Uterus (tissue), 4 donors: ENCODE measurements around the gene PDE4D. TPM values are rescaled to one million over a fixed set of nuclear protein-coding genes. Genes with fewer than 3 reads are reported as not detected.

Experiments
- DNase-seq, 2 donors: peaks; one replicate each; pipeline ENCODE4 v3.0.0-alpha.2; 2019 to 2020
- H3K27ac ChIP-seq, 2 donors: fragments of 200-600 bp; sonication (generic); 1 replicate in 1 of 2; 2 replicates in 1 of 2; pipeline ENCODE4 v1.5.1; 2016 to 2018
- H3K27me3 ChIP-seq, 2 donors: fragments of 200-600 bp; sonication (generic); one replicate each; pipeline ENCODE4 v1.5.1; 2018 to 2019; ENCODE audit warnings: control low read depth in 1 of 2
- H3K36me3 ChIP-seq, 2 donors: fragments of 200-600 bp; sonication (generic); one replicate each; pipeline ENCODE4 v1.5.1; 2019; ENCODE audit warnings: control low read depth in 1 of 2
- H3K4me1 ChIP-seq, 2 donors: fragments of 200-600 bp; sonication (generic); one replicate each; pipeline ENCODE4 v1.5.1; 2018 to 2019; ENCODE audit warnings: control low read depth in 1 of 2
- H3K4me3 ChIP-seq, 2 donors: fragments of 200-600 bp; sonication (generic); 1 replicate in 1 of 2; 2 replicates in 1 of 2; pipeline ENCODE4 v1.5.1; 2018 to 2019; ENCODE audit warnings: mild to moderate bottlenecking in 1 of 2
- H3K9me3 ChIP-seq, 2 donors: fragments of 200-600 bp; sonication (generic); one replicate each; pipeline ENCODE4 v1.5.1; 2019; ENCODE audit warnings: control low read depth in 1 of 2
- POLR2A ChIP-seq, 2 donors: fragments of 450-650 bp; IDR thresholded peaks; one replicate each; pipeline ENCODE4 v1.6.1; 2016; ENCODE audit warnings: antibody characterized with exemption in 2 of 2, mild to moderate bottlenecking in 1 of 2, moderate library complexity in 1 of 2
- intact Hi-C: fragments of 100-400 bp; cut with DNase I; formaldehyde crosslinking; loops from one replicate; pipeline ENCODE4 v1.15.1; 2023; ENCODE audit warnings: low total_unique reads
- total RNA-seq, 4 donors: library from RNA; depleted of rRNA in 3 of 4; stranded (reverse); fragments of >200 nt in 3 of 4; gene quantifications; one replicate each; pipeline versions ENCODE4 v1.1.0 to v1.2.4, GENCODE V29; 2014 to 2023
- TF ChIP-seq, protein P1 (sequence below), 4 experiments: fragments of 200-600 bp in 2 of 4; fragments of 450-650 bp in 2 of 4; sonication (generic) in 2 of 4; IDR thresholded peaks; one replicate each; pipeline ENCODE4 v1.5.1; 2016 to 2019; ENCODE audit warnings: antibody characterized with exemption in 4 of 4, mild to moderate bottlenecking in 2 of 4, moderate library complexity in 1 of 4
- donor health status: DM: yes; HTN: yes; CAD: no.

PDE4D gene
- total RNA-seq, 4 donors from 2014 or later = 27.1 to 77.0 (median 45.8) TPM

DNA sequence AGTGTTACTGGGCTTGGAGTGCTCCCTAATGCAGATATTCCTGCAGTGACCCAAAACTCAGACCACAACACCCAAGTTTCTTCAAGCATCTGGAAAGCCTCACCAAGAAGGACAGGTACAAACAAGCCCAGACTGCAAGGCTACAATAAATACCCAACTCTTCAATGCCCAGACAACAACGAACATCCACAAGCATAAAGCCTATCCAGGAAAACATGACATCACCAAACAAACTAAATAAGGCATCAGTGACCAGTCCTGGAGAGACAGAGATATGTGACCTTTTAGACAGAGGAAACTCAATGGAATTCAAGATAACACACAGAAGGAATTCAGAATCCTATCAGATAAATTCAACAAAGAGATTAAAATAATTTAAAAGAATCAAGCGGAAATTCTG is 605.6 kb downstream of the PDE4D start:
- Histone ChIP-seq H3K27me3 (no peaks in the 10 kb centered on the region), H3K9me3 (no peaks in the 10 kb centered on the region), H3K4me3 (no peak overlapping the region), H3K36me3 (no peaks in the 10 kb centered on the region), H3K4me1 (no peaks in the 10 kb centered on the region), H3K27ac (no peak overlapping the region)
- DNase-seq = no peak
- intact Hi-C loops = no loop called here
- TF ChIP-seq POLR2A (IDR thresholded peaks at IDR 0.05) = no peak
- TF ChIP-seq, protein P1, sequence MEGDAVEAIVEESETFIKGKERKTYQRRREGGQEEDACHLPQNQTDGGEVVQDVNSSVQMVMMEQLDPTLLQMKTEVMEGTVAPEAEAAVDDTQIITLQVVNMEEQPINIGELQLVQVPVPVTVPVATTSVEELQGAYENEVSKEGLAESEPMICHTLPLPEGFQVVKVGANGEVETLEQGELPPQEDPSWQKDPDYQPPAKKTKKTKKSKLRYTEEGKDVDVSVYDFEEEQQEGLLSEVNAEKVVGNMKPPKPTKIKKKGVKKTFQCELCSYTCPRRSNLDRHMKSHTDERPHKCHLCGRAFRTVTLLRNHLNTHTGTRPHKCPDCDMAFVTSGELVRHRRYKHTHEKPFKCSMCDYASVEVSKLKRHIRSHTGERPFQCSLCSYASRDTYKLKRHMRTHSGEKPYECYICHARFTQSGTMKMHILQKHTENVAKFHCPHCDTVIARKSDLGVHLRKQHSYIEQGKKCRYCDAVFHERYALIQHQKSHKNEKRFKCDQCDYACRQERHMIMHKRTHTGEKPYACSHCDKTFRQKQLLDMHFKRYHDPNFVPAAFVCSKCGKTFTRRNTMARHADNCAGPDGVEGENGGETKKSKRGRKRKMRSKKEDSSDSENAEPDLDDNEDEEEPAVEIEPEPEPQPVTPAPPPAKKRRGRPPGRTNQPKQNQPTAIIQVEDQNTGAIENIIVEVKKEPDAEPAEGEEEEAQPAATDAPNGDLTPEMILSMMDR (IDR thresholded peaks at IDR 0.05) = no peak

GRCh38 chr5:59287361-59287760 is 606.2 kb downstream of the PDE4D start:
- Histone ChIP-seq H3K4me3 (no peak overlapping the region), H3K27me3 (no peaks in the 10 kb centered on the region), H3K36me3 (no peaks in the 10 kb centered on the region), H3K9me3 (no peaks in the 10 kb centered on the region), H3K27ac (no peak overlapping the region), H3K4me1 (no peaks in the 10 kb centered on the region)
- TF ChIP-seq POLR2A (IDR thresholded peaks at IDR 0.05) = no peak
- TF ChIP-seq, protein P1 (IDR thresholded peaks at IDR 0.05) = no peak
- no peak for DNase-seq
- intact Hi-C loops = no loop called here

GRCh38 chr5:59286510-59286909 is 607.0 kb downstream of the PDE4D start:
- no peak overlapping the region for H3K4me3 ChIP-seq
- no peak for TF ChIP-seq POLR2A (IDR thresholded peaks at IDR 0.05)
- TF ChIP-seq, protein P1 (IDR thresholded peaks at IDR 0.05) = no peak
- no peaks in the 10 kb centered on the region for H3K9me3 ChIP-seq
- no peak overlapping the region for H3K27ac ChIP-seq
- no peaks in the 10 kb centered on the region for H3K27me3 ChIP-seq
- no peaks in the 10 kb centered on the region for H3K4me1 ChIP-seq
- DNase-seq = no peak
- H3K36me3 ChIP-seq = no peaks in the 10 kb centered on the region
- intact Hi-C loops = no loop called here

- no peak overlapping the region for H3K4me3 ChIP-seq
- no peak overlapping the region for H3K27ac ChIP-seq
- TF ChIP-seq POLR2A (IDR thresholded peaks at IDR 0.05) = no peak
- DNase-seq = no peak
- intact Hi-C loops = no loop called here
- no peaks in the 10 kb centered on the region for H3K27me3 ChIP-seq
- no peaks in the 10 kb centered on the region for H3K36me3 ChIP-seq
- H3K9me3 ChIP-seq = no peaks in the 10 kb centered on the region
- no peaks in the 10 kb centered on the region for H3K4me1 ChIP-seq
Observed at GRCh38 chr5:59285300-59286016, 608.1 kb downstream of the PDE4D start.

GRCh38 chr5:59282726-59283125 is 610.8 kb downstream of the PDE4D start:
- no peak overlapping the region for H3K27ac ChIP-seq
- H3K36me3 ChIP-seq = no peaks in the 10 kb centered on the region
- intact Hi-C loops = no loop called here
- H3K9me3 ChIP-seq = no peaks in the 10 kb centered on the region
- H3K27me3 ChIP-seq = no peaks in the 10 kb centered on the region
- H3K4me3 ChIP-seq = no peak overlapping the region
- H3K4me1 ChIP-seq = no peaks in the 10 kb centered on the region
- no peak for TF ChIP-seq POLR2A (IDR thresholded peaks at IDR 0.05)
- TF ChIP-seq, protein P1 (IDR thresholded peaks at IDR 0.05) = no peak
- DNase-seq = no peak
